GM19468 (cell line): Measurements from ENCODE around the gene GPR132.

Source experiments
- ATAC-seq: cut with Tn5 transposase; IDR thresholded peaks from one replicate; pipeline ENCODE4 v1.9.1; 2021; ENCODE audit warnings: mild to moderate bottlenecking, moderate library complexity, moderate number of reproducible peaks; ENCODE audit not compliant: unreplicated experiment; ENCODE audit errors: extremely low read depth

Gene GPR132

GRCh38 chr14:105026802-105027563, 38.2 kb downstream of the GPR132 start:
- ATAC-seq: no peak

GRCh38 chr14:105026033-105026785, 39.0 kb downstream of the GPR132 start:
- no peak for ATAC-seq

DNA sequence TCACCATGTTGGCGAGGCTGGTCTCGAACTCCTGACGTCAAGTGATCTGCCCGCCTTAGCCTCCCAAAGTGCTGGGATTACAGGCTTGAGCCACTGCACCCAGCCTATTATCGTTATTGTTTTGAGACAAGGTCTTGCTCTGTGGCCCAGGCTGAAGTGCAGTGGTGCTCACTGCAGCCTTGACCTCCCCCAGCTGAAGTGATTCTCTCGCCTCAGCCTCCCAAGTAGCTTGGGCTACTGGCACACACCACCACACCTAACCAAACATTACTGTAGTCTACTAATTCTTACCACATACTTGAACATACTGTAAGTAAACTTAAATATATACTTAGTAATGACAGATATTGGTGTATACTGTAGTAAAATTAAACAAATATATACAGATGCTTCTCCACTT, 39.8 kb downstream of the GPR132 start:
- ATAC-seq: no peak

- no peak for ATAC-seq
Measured at GRCh38 chr14:105023791-105024480, 41.3 kb downstream of the GPR132 start.

- no peak for ATAC-seq
Measured at GRCh38 chr14:105023144-105023543, 42.1 kb downstream of the GPR132 start.

DNA sequence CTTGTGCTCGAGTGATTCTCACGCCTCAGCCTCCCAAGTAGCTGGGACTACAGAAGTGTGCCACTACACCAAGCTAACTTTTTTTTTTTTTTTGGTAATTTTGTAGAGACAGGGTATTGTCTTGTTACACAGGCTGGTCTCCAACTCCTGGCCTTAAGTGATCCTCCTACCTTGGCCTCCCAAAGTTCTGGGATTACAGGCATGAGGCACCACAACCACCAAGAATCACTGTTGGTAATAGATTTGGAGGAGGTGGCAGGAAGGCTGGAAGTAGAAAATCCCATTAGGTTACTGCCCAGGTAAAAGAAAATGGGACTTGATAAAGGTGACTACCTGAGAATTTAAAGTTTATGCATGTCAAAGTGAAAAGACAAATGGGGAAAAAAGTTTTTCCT, 43.0 kb downstream of the GPR132 start:
- ATAC-seq: no peak

- no peak for ATAC-seq
Measured at GRCh38 chr14:105021656-105022275, 43.5 kb downstream of the GPR132 start.

DNA sequence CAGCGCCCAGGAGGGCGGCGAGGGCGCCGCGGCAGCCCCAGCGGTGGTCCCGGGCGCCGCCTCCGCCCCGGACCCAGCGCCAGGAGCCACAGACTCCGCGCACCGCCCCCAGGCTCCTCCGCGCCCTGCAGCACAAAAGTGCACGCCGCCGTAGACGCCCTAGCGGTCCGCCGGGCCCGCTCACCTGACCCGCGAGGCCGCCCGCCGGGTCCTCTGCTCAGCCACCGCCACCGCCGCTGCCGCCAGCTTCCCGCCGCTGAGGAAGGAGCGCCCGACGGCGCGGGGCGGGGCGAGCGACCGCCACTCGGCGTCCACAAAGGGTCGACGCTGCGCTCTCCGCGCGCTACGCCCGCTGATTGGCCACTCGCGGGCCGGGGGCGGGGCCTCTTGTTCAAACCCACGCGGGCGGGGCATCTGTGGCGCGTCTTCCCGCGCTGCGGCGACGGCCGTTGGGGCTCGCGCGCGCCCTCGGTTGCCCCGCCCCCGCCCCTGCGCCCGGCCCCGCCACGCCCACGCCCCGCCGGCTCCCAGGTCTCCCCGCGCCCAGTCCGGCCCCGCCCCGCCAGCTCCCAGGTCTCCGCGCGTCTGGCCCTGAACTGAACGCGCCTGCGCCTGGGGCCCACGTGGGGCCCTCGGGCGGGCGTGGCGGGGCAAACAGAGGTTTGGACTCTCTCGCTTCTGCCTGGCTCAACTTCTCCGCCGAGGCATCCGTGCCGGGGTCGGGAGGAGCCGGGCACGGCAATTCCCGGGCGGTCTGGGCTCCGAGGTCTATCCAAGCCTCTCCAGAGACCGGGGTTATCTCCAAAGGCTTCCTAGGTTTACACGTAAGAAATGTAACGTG, 44.2 kb downstream of the GPR132 start, which contains the start of gene CDCA4:
TSS of gene CDCA4 (minus strand) at position 269 of the 841 bp plus-strand sequence. CDS start 9,154 bp downstream, outside the sequence.
- peak; percentile 65 for ATAC-seq

- ATAC-seq: peak; percentile 9
Measured at GRCh38 chr14:105019861-105020814, 45.1 kb downstream of the GPR132 start.

DNA sequence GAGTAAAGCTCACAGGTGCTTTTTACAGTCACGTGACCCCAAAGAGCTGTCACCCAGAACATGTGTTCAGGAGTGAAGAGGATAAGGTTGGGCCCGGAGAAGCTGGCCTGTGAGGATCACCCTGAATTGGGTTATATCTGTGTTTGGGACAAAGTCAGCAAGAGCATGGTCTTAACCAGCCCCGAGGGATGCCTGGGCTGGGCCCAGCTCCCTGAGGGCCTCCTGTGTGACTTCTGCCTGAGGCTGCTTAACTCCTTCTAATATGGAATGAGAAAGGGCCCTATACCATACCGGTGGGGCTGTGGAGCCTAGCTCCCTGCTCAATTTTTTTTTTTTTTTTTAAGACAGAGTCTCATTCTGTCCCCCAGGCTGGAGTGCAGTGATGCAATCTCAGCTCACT, 46.8 kb downstream of the GPR132 start:
- no peak for ATAC-seq

GRCh38 chr14:105015905-105016304, 49.3 kb downstream of the GPR132 start:
- ATAC-seq: no peak

DNA sequence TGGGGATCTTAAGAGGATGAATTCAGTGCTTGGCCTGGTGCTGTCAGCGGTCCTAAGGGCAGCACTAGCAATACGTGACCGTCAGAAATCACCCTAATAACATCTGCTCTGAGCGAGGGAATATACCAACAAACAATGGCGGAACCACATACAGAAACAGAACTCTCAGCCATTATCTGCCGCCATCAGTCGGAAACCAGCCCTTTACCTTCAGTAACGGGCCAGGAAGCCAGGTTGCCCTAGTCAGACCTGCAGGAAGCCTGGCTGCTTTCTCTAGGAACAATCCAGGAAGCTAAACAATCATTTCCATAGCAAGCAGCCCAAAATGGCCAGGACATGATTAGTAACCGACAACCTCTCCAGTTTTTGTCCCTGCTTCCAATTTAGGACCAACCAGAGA, 50.0 kb downstream of the GPR132 start:
- no peak for ATAC-seq

DNA sequence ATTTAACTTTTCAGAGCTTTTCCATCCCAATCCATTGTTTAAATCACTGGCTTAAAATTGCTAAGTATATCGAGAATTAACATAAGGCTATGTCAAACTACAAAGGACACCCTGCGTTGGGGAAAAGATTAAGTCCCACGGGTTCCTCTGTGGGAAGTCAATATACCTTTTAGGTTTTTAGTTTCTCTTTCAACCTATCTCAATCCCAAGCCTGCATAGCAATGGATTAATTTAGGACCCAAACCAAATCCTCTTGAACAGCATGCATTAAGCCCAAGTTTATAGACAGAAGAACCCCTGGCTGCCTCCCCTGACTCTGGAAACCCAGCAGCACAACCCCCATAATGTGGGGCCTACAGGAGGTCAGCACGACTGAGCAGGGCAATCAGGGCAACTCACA, 50.6 kb downstream of the GPR132 start:
- no peak for ATAC-seq

DNA sequence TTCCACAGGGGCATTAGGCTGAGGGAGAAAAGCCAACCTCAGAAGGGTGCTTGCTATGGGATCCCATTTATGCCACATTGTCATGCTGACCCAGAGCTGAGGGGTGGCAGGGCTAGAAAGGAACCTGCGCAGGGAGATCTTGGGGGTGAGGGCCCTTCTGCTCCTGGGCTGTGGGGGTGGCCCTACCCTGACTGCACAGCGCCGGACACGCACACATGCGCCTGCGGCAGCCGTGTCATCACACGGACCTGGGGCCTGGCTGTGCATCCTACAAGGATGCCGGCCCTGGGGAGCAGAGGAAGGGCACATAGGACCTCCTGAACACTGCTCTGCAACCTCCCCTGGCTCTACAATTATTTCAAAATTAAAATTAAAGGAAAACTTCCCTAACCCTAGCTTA, 51.2 kb downstream of the GPR132 start:
- ATAC-seq: no peak

DNA sequence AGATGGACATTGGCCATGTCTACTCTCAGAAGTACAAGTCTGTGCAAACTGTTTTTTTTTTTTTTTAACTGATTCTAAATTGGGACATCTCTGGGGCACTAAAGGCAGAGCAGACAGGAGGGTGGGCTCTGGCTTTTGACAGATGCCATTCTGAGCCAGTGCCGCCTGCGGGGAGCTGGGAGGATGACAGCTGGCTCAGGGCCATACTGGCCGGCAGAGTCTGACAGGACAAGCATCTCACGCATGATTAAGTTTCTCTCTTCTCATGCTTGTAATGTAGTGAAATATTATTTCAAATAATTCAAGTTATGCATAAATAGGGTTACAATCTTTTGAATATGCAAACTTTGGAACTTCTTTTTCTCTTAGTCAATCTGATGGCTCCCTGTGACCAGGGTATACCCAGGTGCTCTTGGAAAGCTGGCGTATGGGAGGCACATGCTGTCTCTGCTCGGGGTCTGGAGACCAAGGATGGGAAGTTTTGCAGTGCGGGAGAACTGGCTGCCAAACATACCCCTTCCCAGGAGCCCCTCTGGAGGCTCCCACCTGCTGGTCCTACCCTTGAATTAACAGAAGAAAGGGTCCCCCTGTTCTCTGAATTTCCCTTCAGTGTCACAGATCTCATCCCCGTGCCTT, 52.0 kb downstream of the GPR132 start:
- ATAC-seq: no peak

DNA sequence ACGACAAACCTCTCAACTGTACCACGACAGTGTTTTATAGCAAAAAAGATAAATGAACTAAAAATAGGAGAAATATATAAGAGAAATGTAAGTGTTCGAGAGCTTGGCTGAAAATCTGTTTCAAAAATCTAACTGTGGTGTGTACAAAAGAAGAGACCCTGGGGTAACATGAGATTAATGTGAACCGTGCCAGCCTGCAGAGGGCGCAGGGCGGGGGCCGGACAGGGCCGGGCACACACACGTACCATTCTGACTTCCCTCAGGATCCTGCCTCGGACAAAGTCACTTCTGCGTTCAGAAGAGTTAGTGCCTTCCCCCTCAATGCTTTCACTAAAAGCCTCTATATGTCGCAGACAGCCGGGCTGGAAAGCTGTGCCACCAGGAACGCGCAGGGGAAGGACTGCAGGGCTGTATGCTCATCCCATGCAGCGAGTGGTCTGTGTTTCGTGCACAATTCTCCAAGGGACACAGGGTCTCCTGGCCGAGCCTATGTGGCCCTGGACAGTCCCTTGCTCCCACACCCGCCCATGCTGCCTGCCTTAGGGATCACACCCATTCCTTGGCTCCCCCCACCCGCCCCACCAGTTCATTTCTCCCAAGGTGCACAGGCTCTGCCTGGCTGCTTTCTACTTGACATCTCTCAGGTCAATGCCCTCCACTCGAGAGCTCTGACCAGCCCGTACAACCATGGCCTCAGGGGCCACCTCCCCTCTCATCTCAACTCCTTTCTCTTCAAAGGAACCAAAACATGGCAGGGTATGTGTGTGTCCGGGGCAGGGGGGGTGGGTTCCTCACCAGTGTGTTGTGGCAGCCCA, 52.9 kb downstream of the GPR132 start:
- no peak for ATAC-seq

- ATAC-seq: no peak
Measured at GRCh38 chr14:105011312-105011990, 53.8 kb downstream of the GPR132 start.
